Vagina (tissue), 2 donors: ENCODE results near the gene PTTG1IP2. TPM values are rescaled to one million over a fixed set of nuclear protein-coding genes. Genes with fewer than 3 reads are reported as not detected.

ENCODE experiments used
- DNase-seq, 2 donors: peaks; one replicate each; pipeline ENCODE4 v3.0.0-alpha.2; 2017; ENCODE audit errors: extremely low spot score in 2 of 2
- H3K27ac ChIP-seq: fragments of 200-600 bp; sonication (generic); one replicate; pipeline ENCODE4 v1.5.1; 2019
- H3K27me3 ChIP-seq: fragments of 200-600 bp; sonication (generic); one replicate; pipeline ENCODE4 v1.5.1; 2019
- H3K36me3 ChIP-seq, 2 donors: fragments of 200-600 bp; sonication (generic); one replicate each; pipeline ENCODE4 v1.5.1; 2017 to 2019
- H3K4me1 ChIP-seq: fragments of 200-600 bp; sonication (generic); one replicate; pipeline ENCODE4 v1.5.1; 2019
- H3K4me3 ChIP-seq, 2 donors: fragments of 200-600 bp; sonication (generic); 1 replicate in 1 of 2; 2 replicates in 1 of 2; pipeline ENCODE4 v1.5.1; 2016 to 2019
- H3K9me3 ChIP-seq: fragments of 200-600 bp; sonication (generic); one replicate; pipeline ENCODE4 v1.5.1; 2019
- CTCF ChIP-seq, 3 experiments: fragments of 450-650 bp in 2 of 3; fragments of 200-600 bp in 1 of 3; sonication (generic) in 1 of 3; IDR thresholded peaks; one replicate each; pipeline ENCODE4 v1.5.1; 2017 to 2019; ENCODE audit warnings: antibody characterized with exemption in 3 of 3, mild to moderate bottlenecking in 2 of 3, moderate library complexity in 2 of 3
- POLR2A ChIP-seq, 2 donors: fragments of 450-650 bp; IDR thresholded peaks; one replicate each; pipeline ENCODE4 v1.6.1; 2017; ENCODE audit warnings: antibody characterized with exemption in 2 of 2, mild to moderate bottlenecking in 2 of 2, moderate library complexity in 2 of 2
- POLR2AphosphoS5 ChIP-seq, 2 donors: sonication (generic); formaldehyde crosslinking; IDR thresholded peaks; one replicate each; pipeline ENCODE4 v1.9.0; 2017; ENCODE audit warnings: antibody characterized with exemption in 2 of 2, mild to moderate bottlenecking in 2 of 2, low read depth in 1 of 2; ENCODE audit not compliant: insufficient read depth in 1 of 2
- intact Hi-C: fragments of 100-400 bp; cut with DNase I; formaldehyde crosslinking; loops from one replicate; pipeline ENCODE4 v1.15.1; 2023
- total RNA-seq: library from RNA; depleted of rRNA; stranded (reverse); fragments of >200 nt; gene quantifications from one replicate; pipeline ENCODE4 v1.2.3, GENCODE V29; 2016

The PTTG1IP2 gene
- total RNA-seq, 1 donor from 2014 or later = not detected

GRCh38 chr7:90465816-90466215, 3.6 kb upstream of the PTTG1IP2 start:
- no peak for TF ChIP-seq CTCF (IDR thresholded peaks at IDR 0.05)
- no peak for TF ChIP-seq POLR2AphosphoS5 (IDR thresholded peaks at IDR 0.05; ENCODE audit: insufficient read depth in 1 of 2, low read depth in 1 of 2)
- TF ChIP-seq POLR2A (IDR thresholded peaks at IDR 0.05) = no peak
- intact Hi-C loops = no loop called here

GRCh38 chr7:90472805-90473540, 3.5 kb downstream of the PTTG1IP2 start:
- TF ChIP-seq POLR2AphosphoS5 (IDR thresholded peaks at IDR 0.05; ENCODE audit: insufficient read depth in 1 of 2, low read depth in 1 of 2) (no peak), POLR2A (IDR thresholded peaks at IDR 0.05) (no peak), CTCF (IDR thresholded peaks at IDR 0.05) (no peak)

More at GRCh38 chr7:90465816-90466215, 3.6 kb upstream of the PTTG1IP2 start:
- no peak overlapping the region for H3K27ac ChIP-seq
- H3K4me1 ChIP-seq = no peaks in the 10 kb centered on the region
- H3K27me3 ChIP-seq = no peaks in the 10 kb centered on the region
- H3K9me3 ChIP-seq = no peaks in the 10 kb centered on the region
- no peak overlapping the region for H3K4me3 ChIP-seq
- DNase-seq = no peak
- no peaks in the 10 kb centered on the region for H3K36me3 ChIP-seq

GRCh38 chr7:90473814-90474213, 4.4 kb downstream of the PTTG1IP2 start:
- Histone ChIP-seq H3K9me3 (no peaks in the 10 kb centered on the region), H3K27ac (no peak overlapping the region), H3K4me3 (no peak overlapping the region), H3K27me3 (no peaks in the 10 kb centered on the region), H3K36me3 (no peaks in the 10 kb centered on the region), H3K4me1 (no peaks in the 10 kb centered on the region)
- TF ChIP-seq POLR2A (IDR thresholded peaks at IDR 0.05) (no peak), POLR2AphosphoS5 (IDR thresholded peaks at IDR 0.05; ENCODE audit: insufficient read depth in 1 of 2, low read depth in 1 of 2) (no peak), CTCF (IDR thresholded peaks at IDR 0.05) (no peak)
- no peak for DNase-seq
- intact Hi-C loops = no loop called here

More at GRCh38 chr7:90472805-90473540, 3.5 kb downstream of the PTTG1IP2 start:
- Histone ChIP-seq H3K9me3 (no peaks in the 10 kb centered on the region), H3K4me3 (no peak overlapping the region), H3K27me3 (no peaks in the 10 kb centered on the region), H3K4me1 (no peaks in the 10 kb centered on the region), H3K27ac (no peak overlapping the region), H3K36me3 (no peaks in the 10 kb centered on the region)
- DNase-seq = no peak
- intact Hi-C loops = no loop called here

- H3K27me3 ChIP-seq = no peaks in the 10 kb centered on the region
- no peaks in the 10 kb centered on the region for H3K4me1 ChIP-seq
Observed at GRCh38 chr7:90474284-90475210, 5.1 kb downstream of the PTTG1IP2 start.

More at GRCh38 chr7:90474284-90475210, 5.1 kb downstream of the PTTG1IP2 start:
- intact Hi-C loops = no loop called here
- no peak overlapping the region for H3K27ac ChIP-seq
- DNase-seq = no peak
- TF ChIP-seq POLR2A (IDR thresholded peaks at IDR 0.05) (no peak), CTCF (IDR thresholded peaks at IDR 0.05) (no peak), POLR2AphosphoS5 (IDR thresholded peaks at IDR 0.05; ENCODE audit: insufficient read depth in 1 of 2, low read depth in 1 of 2) (no peak)
- no peak overlapping the region for H3K4me3 ChIP-seq
- no peaks in the 10 kb centered on the region for H3K9me3 ChIP-seq
- no peaks in the 10 kb centered on the region for H3K36me3 ChIP-seq
